ENCODE data around the gene TRPC6.

GRCh38 chr11:101434026-101434643, 149.7 kb downstream of the TRPC6 start:
- TF ChIP-seq, protein P1, sequence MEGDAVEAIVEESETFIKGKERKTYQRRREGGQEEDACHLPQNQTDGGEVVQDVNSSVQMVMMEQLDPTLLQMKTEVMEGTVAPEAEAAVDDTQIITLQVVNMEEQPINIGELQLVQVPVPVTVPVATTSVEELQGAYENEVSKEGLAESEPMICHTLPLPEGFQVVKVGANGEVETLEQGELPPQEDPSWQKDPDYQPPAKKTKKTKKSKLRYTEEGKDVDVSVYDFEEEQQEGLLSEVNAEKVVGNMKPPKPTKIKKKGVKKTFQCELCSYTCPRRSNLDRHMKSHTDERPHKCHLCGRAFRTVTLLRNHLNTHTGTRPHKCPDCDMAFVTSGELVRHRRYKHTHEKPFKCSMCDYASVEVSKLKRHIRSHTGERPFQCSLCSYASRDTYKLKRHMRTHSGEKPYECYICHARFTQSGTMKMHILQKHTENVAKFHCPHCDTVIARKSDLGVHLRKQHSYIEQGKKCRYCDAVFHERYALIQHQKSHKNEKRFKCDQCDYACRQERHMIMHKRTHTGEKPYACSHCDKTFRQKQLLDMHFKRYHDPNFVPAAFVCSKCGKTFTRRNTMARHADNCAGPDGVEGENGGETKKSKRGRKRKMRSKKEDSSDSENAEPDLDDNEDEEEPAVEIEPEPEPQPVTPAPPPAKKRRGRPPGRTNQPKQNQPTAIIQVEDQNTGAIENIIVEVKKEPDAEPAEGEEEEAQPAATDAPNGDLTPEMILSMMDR (IDR thresholded peaks at IDR 0.05) = no peak
- no peak for TF ChIP-seq POLR2A (IDR thresholded peaks at IDR 0.05)

All from heart left ventricle (tissue), 13 donors.